PFSK-1 (cell line): ENCODE results near the gene SPG11.

Experiments
- FOXP2 ChIP-seq: optimal IDR thresholded peaks from 2 replicates; pipeline ENCODE3; 2011; ENCODE audit warnings: borderline replicate concordance, control low read depth, inconsistent platforms; ENCODE audit not compliant: insufficient read depth; ENCODE audit errors: extremely low read length, extremely low read depth
- POLR2AphosphoS5 ChIP-seq: IDR thresholded peaks from 2 replicates; pipeline ENCODE4 v1.6.1; 2012; ENCODE audit warnings: low read depth, mild to moderate bottlenecking, control low read depth, low read length, moderate library complexity
- REST ChIP-seq, 2 experiments: IDR thresholded peaks; 2 replicates each; pipeline versions ENCODE4 v1.6.1 to v1.8.0; 2011 to 2012; ENCODE audit warnings: low read depth in 2 of 2, low read length in 2 of 2, control low read depth in 1 of 2, inconsistent platforms in 1 of 2, mild to moderate bottlenecking in 1 of 2, moderate library complexity in 1 of 2; ENCODE audit not compliant: insufficient read depth in 1 of 2
- SIN3A ChIP-seq: IDR thresholded peaks from 2 replicates; pipeline ENCODE4 v1.6.1; 2012; ENCODE audit warnings: mild to moderate bottlenecking, low read length, moderate library complexity, borderline replicate concordance; ENCODE audit not compliant: insufficient read depth
- TAF1 ChIP-seq: IDR thresholded peaks from 2 replicates; pipeline ENCODE4 v1.6.1; 2012; ENCODE audit warnings: low read length, control low read depth, borderline replicate concordance; ENCODE audit not compliant: insufficient read depth

SPG11 gene

DNA sequence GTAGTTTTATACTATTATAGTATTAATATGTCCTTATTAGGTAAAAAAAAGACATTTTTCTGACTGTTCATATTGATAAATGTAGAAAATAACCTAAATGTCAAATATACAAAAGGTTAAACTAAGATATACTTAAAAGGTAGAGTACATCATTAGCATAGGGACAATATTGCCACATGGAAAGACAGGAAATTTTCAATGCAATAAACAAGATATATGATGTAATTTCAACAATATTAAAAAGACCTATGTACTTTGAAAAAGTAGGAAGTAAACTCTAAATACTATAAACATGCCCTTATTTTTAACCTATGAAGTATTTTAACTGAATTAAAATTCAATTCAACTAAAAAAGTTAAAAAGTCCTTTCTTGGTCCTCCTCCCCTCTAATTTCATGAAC is 1.9 kb downstream of the SPG11 start:
- TF ChIP-seq POLR2AphosphoS5, result no peak
- TF ChIP-seq SIN3A, result no peak
- no peak for TF ChIP-seq TAF1
- no peak for TF ChIP-seq REST (IDR thresholded peaks at IDR 0.05; ENCODE audit: insufficient read depth in 1 of 2, low read depth in 2 of 2, low read length in 2 of 2)
- TF ChIP-seq FOXP2, result no peak

DNA sequence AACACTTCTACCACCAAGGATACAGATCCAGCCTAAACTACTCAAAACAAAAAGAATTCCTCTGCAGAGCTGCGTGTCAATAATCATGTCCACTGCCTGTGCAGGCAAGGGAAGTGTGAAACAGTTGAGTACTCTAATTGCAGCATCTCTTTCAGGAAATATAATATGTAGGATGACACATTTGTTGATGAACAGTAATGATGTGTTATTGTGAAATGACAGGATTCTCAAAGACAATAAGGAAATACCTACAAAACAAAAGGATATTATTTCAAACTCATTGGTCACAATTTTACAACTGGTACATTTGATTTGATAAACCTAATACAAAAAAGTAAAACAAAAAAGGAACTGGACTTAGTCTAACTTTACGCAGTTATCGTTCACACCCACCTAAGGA is 4.4 kb downstream of the SPG11 start:
- TF ChIP-seq REST (IDR thresholded peaks at IDR 0.05; ENCODE audit: insufficient read depth in 1 of 2, low read depth in 2 of 2, low read length in 2 of 2) (no peak), TAF1 (no peak), FOXP2 (no peak), SIN3A (no peak), POLR2AphosphoS5 (no peak)

- TF ChIP-seq POLR2AphosphoS5, result no peak
Observed at GRCh38 chr15:44657378-44657777, 6.1 kb downstream of the SPG11 start.

DNA sequence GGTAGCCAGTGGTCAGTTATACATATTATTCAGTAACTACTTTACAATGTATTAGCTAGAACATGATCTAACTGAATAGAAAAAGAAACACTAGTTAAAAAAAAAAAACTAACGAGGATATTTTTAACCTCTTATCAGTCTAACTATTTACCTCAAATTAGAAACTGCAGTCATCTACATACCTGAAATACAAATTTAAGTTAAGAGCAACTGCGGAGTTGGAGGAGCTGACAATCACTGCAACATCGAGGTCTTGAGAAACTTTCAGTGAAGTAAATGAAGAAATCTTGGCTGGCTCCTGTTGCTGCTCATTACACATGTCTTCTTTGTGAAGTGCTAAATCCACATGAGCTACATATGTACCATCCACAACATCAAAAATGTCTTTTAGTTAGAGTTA is 6.5 kb downstream of the SPG11 start:
- TF ChIP-seq TAF1, result no peak
- TF ChIP-seq SIN3A, result no peak
- TF ChIP-seq REST (IDR thresholded peaks at IDR 0.05; ENCODE audit: insufficient read depth in 1 of 2, low read depth in 2 of 2, low read length in 2 of 2), result no peak

DNA sequence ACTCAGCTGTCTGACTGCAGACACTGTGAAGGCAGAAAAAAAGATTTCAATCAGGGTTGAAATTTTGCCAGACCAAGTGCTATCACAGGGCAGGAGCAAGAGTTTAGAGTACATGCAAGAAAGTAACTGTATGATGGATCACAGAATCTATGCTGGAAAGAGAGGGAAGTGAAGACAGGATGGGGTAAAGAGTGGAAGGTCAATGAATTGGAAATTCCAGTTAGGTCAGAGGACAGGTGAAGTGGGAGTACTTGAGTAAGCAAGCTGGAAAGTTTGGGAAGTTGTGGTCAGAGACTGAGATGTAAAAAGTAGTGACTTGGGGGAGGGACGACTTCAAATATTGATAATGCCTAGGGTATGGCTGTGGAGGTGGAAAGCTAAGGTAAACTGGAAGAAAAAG is 7.2 kb downstream of the SPG11 start:
- TF ChIP-seq SIN3A, result no peak
- no peak for TF ChIP-seq POLR2AphosphoS5
- no peak for TF ChIP-seq REST (IDR thresholded peaks at IDR 0.05; ENCODE audit: insufficient read depth in 1 of 2, low read depth in 2 of 2, low read length in 2 of 2)
- TF ChIP-seq FOXP2, result no peak
- TF ChIP-seq TAF1, result no peak

GRCh38 chr15:44654858-44655257 is 8.6 kb downstream of the SPG11 start:
- TF ChIP-seq REST (IDR thresholded peaks at IDR 0.05; ENCODE audit: insufficient read depth in 1 of 2, low read depth in 2 of 2, low read length in 2 of 2) (no peak), TAF1 (no peak), POLR2AphosphoS5 (no peak), FOXP2 (no peak), SIN3A (no peak)
